ENCODE results near the gene SNX8. TPM values are rescaled to one million over a fixed set of nuclear protein-coding genes. Genes with fewer than 3 reads are reported as not detected.

SNX8 gene, protein sequence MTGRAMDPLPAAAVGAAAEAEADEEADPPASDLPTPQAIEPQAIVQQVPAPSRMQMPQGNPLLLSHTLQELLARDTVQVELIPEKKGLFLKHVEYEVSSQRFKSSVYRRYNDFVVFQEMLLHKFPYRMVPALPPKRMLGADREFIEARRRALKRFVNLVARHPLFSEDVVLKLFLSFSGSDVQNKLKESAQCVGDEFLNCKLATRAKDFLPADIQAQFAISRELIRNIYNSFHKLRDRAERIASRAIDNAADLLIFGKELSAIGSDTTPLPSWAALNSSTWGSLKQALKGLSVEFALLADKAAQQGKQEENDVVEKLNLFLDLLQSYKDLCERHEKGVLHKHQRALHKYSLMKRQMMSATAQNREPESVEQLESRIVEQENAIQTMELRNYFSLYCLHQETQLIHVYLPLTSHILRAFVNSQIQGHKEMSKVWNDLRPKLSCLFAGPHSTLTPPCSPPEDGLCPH
- total RNA-seq: 6.8 and 8.5 TPM in 2 replicates

GRCh38 chr7:2314209-2314955, at the start of gene SNX8:
Gene SNX8 (minus strand): TSS chr7:2314441. CDS start chr7:2314421, 20 bp downstream.

GRCh38 chr7:2354186-2354938, 40.1 kb upstream of the SNX8 start, which contains the start of gene EIF3B:
Gene EIF3B (plus strand): TSS chr7:2354827. CDS start chr7:2354922, 95 bp downstream.

DNA sequence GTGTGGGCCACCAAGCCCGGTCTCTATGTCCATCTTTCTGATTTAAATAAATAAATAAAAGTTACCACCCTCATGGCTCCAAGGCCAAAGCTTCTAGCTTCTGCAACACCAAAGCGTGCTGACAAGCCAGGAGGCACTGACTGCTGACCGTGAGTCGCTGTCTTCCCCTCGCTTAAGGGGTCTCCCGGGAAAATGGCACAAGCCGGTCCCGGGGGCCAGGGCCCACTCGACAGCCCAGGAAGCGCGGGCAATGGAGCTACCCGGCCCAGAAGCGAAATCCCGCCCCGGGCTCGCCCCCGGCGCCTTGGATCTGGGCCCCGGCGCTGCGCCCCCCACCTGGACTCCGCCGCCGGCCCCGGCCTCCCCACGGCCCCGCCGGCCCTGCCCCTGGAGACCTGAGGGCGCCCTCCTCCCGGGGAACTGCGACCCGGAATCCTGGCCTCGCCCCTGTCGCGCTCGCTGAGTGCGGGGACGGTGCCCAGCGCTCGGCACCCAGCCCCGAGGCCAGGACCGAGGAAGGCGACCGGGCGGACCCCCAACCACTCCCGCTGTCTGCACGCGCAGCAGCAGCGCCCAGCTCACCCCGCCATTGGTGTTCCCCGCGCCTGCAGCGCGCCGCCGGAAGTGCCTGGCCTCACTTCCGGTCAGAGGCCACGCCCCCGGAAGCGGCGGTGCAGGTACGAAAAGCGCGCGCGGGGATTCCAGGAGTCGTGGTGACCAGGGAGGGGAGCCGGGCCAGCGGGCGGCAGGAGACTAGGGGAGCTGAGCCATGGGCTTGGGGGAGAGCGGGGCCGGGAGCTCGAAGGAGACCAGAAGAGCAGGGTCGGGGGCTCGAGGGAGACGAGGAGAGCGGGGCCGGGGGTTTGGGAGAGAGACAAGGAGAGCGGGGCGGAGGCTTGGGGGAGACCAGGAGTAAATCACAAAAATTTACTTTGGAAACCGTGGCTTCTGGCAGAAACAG, 72.4 kb downstream of the SNX8 start, which contains the start of the genes MRM2 and NUDT1:
MRM2 (minus strand) TSS at position 626 of the 961 bp plus-strand sequence; CDS start at position 590, 36 bp downstream.
NUDT1 (plus strand) TSS at position 647 of the 961 bp plus-strand sequence. CDS start 2,349 bp downstream, outside the sequence.

DNA sequence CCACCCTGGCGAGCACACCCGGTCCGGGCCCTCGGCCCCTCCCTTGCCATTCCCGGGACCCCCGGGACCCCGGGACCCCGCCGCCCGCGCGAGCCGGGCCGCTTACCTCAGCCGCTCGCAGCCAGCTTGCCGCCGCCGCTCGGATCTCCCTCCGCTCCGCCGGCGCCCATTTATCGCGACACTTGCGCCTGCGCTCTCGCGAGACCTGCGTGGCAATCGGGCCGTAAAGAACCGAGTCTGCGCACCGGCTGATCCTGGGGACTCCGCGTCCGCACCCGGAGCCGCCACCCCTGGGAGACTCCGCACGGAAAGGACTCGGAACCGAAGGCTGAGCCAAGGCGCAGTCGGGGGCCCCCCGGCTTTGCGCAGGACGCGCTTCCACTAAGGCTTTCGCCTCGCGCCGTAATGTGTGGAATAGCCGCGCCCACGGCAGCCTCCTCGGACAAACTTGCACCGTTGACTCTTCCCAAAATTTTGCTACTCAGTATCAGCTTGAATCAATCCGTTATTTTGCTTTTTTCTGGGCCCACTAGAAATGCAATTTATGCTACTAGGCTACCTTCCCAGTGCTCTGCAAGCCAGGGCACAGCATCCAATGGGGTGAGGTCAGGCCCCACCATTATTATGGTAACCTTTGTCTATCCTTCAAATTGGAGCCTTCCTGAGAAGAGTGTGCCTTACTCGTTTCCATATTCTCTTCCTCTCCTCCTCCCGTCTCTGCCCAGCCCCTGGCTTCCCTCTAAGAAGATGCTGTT, 81.3 kb downstream of the SNX8 start, which contains the start of gene MAD1L1:
MAD1L1 (minus strand) TSS at position 180 of the 755 bp plus-strand sequence. CDS start 2,812 bp downstream, outside the sequence.

Other genes with a start within 250 kb of the SNX8 start
- 41.8 and 54.9 TPM in 2 replicates for gene MAD1L1, start 81.5 kb downstream of the SNX8 start, total RNA-seq
- 17.0 and 17.5 TPM in 2 replicates for gene MRM2, start 72.2 kb downstream of the SNX8 start, total RNA-seq
- 20.1 and 28.1 TPM in 2 replicates for gene NUDT1, start 72.2 kb downstream of the SNX8 start, total RNA-seq
- gene EIF3B, start 40.4 kb upstream of the SNX8 start, total RNA-seq: 235 and 272 TPM in 2 replicates
- 1.3 and 10.3 TPM in 2 replicates for gene CHST12, start 89.2 kb upstream of the SNX8 start, total RNA-seq
- not detected in 2 replicates for gene GRIFIN, start 162.0 kb upstream of the SNX8 start, total RNA-seq
- gene LFNG, start 205.3 kb upstream of the SNX8 start, total RNA-seq: 8.8 and 12.7 TPM in 2 replicates
- 21.4 and 24.5 TPM in 2 replicates for gene BRAT1, start 241.1 kb upstream of the SNX8 start, total RNA-seq
- 4.9 and 7.3 TPM in 2 replicates for gene IQCE, start 244.5 kb upstream of the SNX8 start, total RNA-seq